ENCODE data around the gene MPV17. TPM values are rescaled to one million over a fixed set of nuclear protein-coding genes. Genes with fewer than 3 reads are reported as not detected.
A peak's percentile ranks its signal among the peaks of the same experiment; 100 is the strongest.

MPV17 gene
- total RNA-seq, 2 donors from 2014 or later, result 58.1 to 68.1 TPM

DNA sequence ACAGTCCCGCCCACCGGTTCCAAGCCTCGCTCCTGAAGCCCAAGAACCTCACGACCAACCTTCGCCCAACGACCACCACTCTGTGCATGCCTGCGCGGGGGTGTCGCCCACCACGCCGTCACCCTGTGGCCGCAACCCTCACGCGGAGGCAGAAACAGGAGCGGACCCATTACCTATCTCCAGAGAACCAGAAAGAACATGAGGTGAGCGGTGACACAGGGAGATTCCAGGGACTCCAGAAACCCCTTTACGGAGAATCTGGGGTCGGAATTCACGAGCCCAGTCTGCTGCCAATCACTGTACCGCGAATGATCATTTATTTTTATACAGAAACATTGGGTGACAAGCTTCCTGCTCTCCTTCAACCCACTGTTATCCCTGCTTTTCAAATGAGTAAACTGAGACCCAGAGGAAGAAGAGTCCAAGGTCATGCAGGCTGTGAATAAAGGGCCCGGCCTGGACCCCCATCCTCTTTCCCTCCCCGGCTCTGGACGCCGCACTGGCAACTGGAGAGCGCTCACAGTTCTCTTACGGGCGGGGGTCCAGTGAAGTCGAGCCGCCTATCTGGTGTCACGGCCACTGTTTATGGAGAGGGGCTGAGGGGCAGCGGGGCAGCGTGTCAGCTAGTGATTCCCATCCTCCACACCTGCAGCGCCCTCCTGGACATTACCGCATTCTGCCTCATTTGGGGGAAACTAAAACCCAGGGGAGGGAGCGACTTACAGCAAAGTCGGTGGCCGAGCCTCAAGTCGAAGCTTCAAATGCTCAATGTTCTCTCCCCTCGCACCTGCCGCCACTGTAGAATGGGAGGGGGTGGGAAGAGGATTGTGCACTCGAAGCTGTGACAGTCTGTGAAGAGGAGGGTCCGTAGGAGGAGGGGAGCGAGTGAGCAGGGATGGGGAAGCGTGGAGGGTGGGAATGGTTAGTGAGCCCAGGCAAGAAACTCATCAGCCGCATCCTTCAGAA is 59.3 kb downstream of the MPV17 start:
- DNase-seq (ENCODE audit: low spot score) (no peak), ATAC-seq (ENCODE audit: insufficient number of reproducible peaks, low FRiP score, low read depth) (no peak)
- Histone ChIP-seq H3K4me3 (peak overlapping the region; percentile 71), H3K36me3 (no peaks in the 10 kb centered on the region), H3K4me1 (ENCODE audit: control insufficient read depth in 1 of 2, low read depth in 2 of 2) (peaks cover 11 to 38% of the 10 kb centered on the region in 2 donors), H3K27me3 (replicated peaks; ENCODE audit: insufficient read depth) (peaks cover 17% of the 10 kb centered on the region), H3K9me3 (no peaks in the 10 kb centered on the region), H3K27ac (no peak overlapping the region)
- TF ChIP-seq, protein P1, sequence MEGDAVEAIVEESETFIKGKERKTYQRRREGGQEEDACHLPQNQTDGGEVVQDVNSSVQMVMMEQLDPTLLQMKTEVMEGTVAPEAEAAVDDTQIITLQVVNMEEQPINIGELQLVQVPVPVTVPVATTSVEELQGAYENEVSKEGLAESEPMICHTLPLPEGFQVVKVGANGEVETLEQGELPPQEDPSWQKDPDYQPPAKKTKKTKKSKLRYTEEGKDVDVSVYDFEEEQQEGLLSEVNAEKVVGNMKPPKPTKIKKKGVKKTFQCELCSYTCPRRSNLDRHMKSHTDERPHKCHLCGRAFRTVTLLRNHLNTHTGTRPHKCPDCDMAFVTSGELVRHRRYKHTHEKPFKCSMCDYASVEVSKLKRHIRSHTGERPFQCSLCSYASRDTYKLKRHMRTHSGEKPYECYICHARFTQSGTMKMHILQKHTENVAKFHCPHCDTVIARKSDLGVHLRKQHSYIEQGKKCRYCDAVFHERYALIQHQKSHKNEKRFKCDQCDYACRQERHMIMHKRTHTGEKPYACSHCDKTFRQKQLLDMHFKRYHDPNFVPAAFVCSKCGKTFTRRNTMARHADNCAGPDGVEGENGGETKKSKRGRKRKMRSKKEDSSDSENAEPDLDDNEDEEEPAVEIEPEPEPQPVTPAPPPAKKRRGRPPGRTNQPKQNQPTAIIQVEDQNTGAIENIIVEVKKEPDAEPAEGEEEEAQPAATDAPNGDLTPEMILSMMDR (IDR thresholded peaks at IDR 0.05), result no peak

DNA sequence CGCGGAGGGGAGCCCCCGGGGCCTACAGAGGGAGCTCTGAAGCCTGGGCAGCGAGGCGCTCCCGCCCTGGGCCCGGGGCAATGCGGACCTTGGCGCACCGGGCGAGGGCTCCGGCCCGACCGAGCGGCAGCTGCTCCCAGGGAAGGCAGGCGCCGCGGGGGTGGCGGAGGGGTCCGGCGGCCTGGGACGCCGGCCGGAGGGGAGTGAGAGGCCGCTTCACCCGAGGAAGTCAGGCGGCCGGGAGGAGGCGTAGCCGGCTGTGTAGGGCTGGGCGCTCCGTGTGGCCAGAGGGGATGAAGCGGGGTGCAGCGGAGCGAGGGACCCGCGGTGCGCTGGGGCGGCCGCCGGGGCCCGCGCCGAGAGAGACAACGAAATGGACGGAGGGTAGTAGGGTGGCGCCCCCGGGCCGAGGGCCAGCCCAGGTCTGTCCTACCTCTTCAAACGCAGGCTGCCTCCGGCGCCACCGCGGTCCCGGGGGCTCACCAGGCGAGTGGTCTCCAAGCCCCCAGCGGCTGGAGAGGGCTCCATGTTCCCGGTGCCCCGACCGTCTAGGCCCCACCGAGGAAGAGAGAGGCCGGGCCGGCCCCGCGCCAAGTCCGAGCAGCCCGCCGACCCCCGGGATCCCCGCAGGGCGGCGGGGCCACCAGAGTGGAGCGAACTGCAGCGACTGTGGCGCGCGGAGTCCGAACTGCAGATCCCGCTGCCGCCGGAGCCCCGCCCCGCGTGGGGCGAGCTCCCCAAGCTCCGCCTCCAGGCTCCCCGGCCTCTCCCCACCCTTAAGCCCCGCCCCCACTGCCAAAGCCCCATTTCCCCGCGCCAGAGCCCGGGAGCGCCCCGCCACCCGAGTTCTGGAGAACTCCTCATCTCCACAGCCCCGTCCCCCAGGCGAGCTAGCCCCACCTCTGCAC is 60.3 kb downstream of the MPV17 start, which contains the start of gene SLC30A3:
SLC30A3 (minus strand) TSS at position 669 of the 908 bp plus-strand sequence; CDS start at position 528, 141 bp downstream.
- Histone ChIP-seq H3K27me3 (replicated peaks; ENCODE audit: insufficient read depth) (peaks cover 19% of the 10 kb centered on the region), H3K4me3 (peak within 1 kb of the TSS; percentile 71), H3K36me3 (no peaks in the 10 kb centered on the region), H3K9me3 (no peaks in the 10 kb centered on the region), H3K4me1 (ENCODE audit: control insufficient read depth in 1 of 2, low read depth in 2 of 2) (peaks cover 11 to 38% of the 10 kb centered on the region in 2 donors), H3K27ac (no peak within 1 kb of the TSS)
- TF ChIP-seq, protein P1 (IDR thresholded peaks at IDR 0.05), result no peak
- ATAC-seq (ENCODE audit: insufficient number of reproducible peaks, low FRiP score, low read depth), result no peak
- no peak for DNase-seq (ENCODE audit: low spot score)

DNA sequence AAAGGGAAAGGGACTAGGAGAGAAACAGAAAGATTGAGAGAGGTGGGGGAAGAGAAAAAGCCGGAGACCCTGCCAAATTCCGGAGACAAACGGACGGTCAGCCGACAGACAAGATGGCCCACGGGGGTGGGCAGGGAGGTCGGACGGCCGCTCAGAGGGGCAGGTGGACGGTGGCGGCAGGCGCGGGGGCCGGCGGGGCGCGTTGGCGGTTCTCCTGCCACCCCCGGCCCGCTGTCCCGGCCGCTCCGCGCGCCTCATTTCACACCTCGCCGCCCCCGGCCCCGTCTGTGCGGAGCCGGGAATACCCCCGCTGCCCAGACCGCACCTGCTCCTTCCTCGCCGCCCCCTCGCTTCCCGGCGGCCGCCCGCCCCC is 61.0 kb downstream of the MPV17 start:
- Histone ChIP-seq H3K4me1 (ENCODE audit: control insufficient read depth in 1 of 2, low read depth in 2 of 2) (peaks cover 11 to 38% of the 10 kb centered on the region in 2 donors), H3K36me3 (no peaks in the 10 kb centered on the region), H3K27me3 (replicated peaks; ENCODE audit: insufficient read depth) (peaks cover 19% of the 10 kb centered on the region), H3K4me3 (peak overlapping the region; percentile 71), H3K9me3 (no peaks in the 10 kb centered on the region), H3K27ac (peak overlapping the region in 1 of 2 donors; percentile 17)
- TF ChIP-seq, protein P1 (IDR thresholded peaks at IDR 0.05), result no peak
- no peak for ATAC-seq (ENCODE audit: insufficient number of reproducible peaks, low FRiP score, low read depth)
- no peak for DNase-seq (ENCODE audit: low spot score)

DNA sequence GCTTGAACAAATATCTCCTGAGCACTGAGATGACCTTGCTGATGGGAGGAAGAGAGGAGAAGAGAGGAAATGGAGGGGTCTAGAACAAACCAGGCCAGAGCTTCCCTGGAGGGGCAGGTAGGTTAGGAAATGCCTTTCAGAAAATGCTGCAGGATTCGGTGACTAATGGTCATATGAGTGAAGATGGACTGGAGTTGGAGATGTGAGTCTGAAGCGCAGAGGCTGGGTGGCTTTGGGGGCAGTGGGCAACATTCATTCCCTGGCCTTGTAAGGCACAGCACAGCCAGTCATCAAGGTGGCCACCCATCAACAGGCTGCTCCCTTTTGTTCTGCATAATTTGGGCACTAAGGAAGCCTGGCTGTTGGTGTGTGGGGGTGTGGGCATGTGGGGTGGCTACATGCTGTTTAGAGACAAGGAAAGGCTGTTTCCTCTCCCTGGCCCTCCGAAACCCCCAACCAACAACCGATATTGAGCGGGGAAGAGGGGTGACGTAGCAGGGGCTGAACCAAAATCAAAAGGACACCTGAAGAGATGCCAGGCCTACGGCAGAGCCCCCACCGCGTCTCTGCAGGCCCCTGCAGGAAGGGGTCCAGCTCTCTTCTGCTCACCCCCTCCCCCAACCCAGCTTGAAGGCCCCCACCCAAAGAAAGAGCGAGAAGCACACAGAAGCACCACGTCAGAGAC is 61.5 kb downstream of the MPV17 start:
- H3K4me3 ChIP-seq, result peak overlapping the region; percentile 71
- H3K36me3 ChIP-seq, result no peaks in the 10 kb centered on the region
- TF ChIP-seq, protein P1 (IDR thresholded peaks at IDR 0.05), result no peak
- H3K4me1 ChIP-seq (ENCODE audit: control insufficient read depth in 1 of 2, low read depth in 2 of 2), result peaks cover 11 to 39% of the 10 kb centered on the region in 2 donors
- ATAC-seq (ENCODE audit: insufficient number of reproducible peaks, low FRiP score, low read depth) (no peak), DNase-seq (ENCODE audit: low spot score) (no peak)
- H3K27ac ChIP-seq, result peak overlapping the region in 1 of 2 donors; percentile 17
- no peaks in the 10 kb centered on the region for H3K9me3 ChIP-seq
- H3K27me3 ChIP-seq (replicated peaks; ENCODE audit: insufficient read depth), result peaks cover 19% of the 10 kb centered on the region

Other genes starting within 250 kb of the MPV17 start
- gene EMILIN1, start 244.5 kb downstream of the MPV17 start, total RNA-seq, result 100 to 1,000 TPM; 231 to 309 TPM
- 1 to 10 TPM; 1.5 to 2.6 TPM for gene KHK, start 236.3 kb downstream of the MPV17 start, total RNA-seq
- 10 to 100 TPM; 18.8 to 19.8 TPM for gene CGREF1, start 204.0 kb downstream of the MPV17 start, total RNA-seq
- gene ABHD1, start 199.3 kb downstream of the MPV17 start, total RNA-seq, result under 1 TPM in 1 of 2 donors, not detected in 1; 0.27 TPM
- 10 to 100 TPM; 64.3 to 92.3 TPM for gene PREB, start 188.5 kb downstream of the MPV17 start, total RNA-seq
- gene PRR30, start 183.7 kb downstream of the MPV17 start, total RNA-seq, result not detected
- not detected for gene TCF23, start 174.1 kb downstream of the MPV17 start, total RNA-seq
- 100 to 1,000 TPM in 1 of 2 donors, 10 to 100 TPM in 1; 90.0 to 174 TPM for gene ATRAID, start 111.1 kb downstream of the MPV17 start, total RNA-seq
- gene SLC5A6, start 110.8 kb downstream of the MPV17 start, total RNA-seq, result 10 to 100 TPM; 26.0 to 51.2 TPM
- 10 to 100 TPM; 16.2 to 25.0 TPM for gene CAD, start 105.7 kb downstream of the MPV17 start, total RNA-seq
- 1 to 10 TPM; 4.4 to 8.5 TPM for gene SLC30A3, start 60.0 kb downstream of the MPV17 start, total RNA-seq
- gene DNAJC5G, start 47.7 kb downstream of the MPV17 start, total RNA-seq, result under 1 TPM in 1 of 2 donors, not detected in 1; 0.68 TPM
- gene TRIM54, start 40.7 kb downstream of the MPV17 start, total RNA-seq, result 1 to 10 TPM in 1 of 2 donors, under 1 TPM in 1; 0.41 to 2.5 TPM
- gene UCN, start 14.7 kb downstream of the MPV17 start, total RNA-seq, result 1 to 10 TPM in 1 of 2 donors, not detected in 1; 1.8 TPM
- 10 to 100 TPM; 56.6 to 58.8 TPM for gene GTF3C2, start 33.7 kb upstream of the MPV17 start, total RNA-seq
- 10 to 100 TPM; 31.5 to 55.4 TPM for gene EIF2B4, start 47.2 kb upstream of the MPV17 start, total RNA-seq
- 100 to 1,000 TPM in 1 of 2 donors, 10 to 100 TPM in 1; 84.4 to 133 TPM for gene SNX17, start 47.5 kb upstream of the MPV17 start, total RNA-seq
- gene ZNF513, start 57.6 kb upstream of the MPV17 start, total RNA-seq, result 10 to 100 TPM; 10.7 to 10.9 TPM
- gene PPM1G, start 86.5 kb upstream of the MPV17 start, total RNA-seq, result 10 to 100 TPM; 50.2 to 50.4 TPM
- 10 to 100 TPM; 61.5 to 77.7 TPM for gene NRBP1, start 105.5 kb upstream of the MPV17 start, total RNA-seq
- gene KRTCAP3, start 119.3 kb upstream of the MPV17 start, total RNA-seq, result under 1 TPM in 1 of 2 donors, not detected in 1; 0.68 TPM
- gene IFT172, start 166.6 kb upstream of the MPV17 start, total RNA-seq, result 10 to 100 TPM; 33.0 to 45.6 TPM
- gene FNDC4, start 172.1 kb upstream of the MPV17 start, total RNA-seq, result 10 to 100 TPM; 32.9 to 37.1 TPM
- gene GCKR, start 173.7 kb upstream of the MPV17 start, total RNA-seq, result 1 to 10 TPM; 1.8 to 5.7 TPM